CD4-positive, alpha-beta T cell treated with Interleukin-2 at 100 ng/mL for 4 hours (primary cell): ENCODE data around the gene CUL1.

Experiments used
- DNase-seq: peaks from one replicate; pipeline ENCODE4 v3.0.0-alpha.2; 2020; ENCODE audit warnings: low spot score

CUL1 gene

DNA sequence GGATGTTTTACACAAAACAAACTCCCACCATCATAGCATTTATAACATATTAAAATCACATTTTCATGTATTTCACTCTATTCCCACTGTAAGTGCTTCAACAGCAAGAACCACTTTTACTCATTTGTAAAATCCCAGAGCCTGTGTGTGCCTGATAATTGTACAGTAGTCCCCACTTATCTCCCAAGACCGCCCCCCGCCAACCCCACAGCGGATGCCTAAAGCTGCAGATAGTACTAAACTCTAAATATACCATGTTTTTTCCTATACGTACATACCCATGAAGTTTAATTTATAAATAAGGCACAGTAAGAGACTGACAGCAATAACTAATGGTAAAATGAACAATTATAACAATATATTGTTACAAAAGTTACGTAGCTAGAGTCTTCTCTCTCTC, 151.9 kb downstream of the CUL1 start:
- DNase-seq, result no peak
